DOHH2 (cell line): Measurements from ENCODE around the gene ANKRD6.

Experiments
- H3F3A ChIP-seq: fragments of 200-600 bp; sonication (generic), shearing (Covaris generic); 2 replicates; pipeline ENCODE4 v1.6.0; 2016; ENCODE audit warnings: antibody characterized with exemption, mild to moderate bottlenecking; ENCODE audit not compliant: control insufficient read depth, insufficient read depth
- H3K27ac ChIP-seq: fragments of 200-600 bp; sonication (generic); 2 replicates; pipeline ENCODE4 v1.5.1; 2014; ENCODE audit warnings: low read depth, mild to moderate bottlenecking, low read length, moderate library complexity
- H3K27me3 ChIP-seq: fragments of 200-600 bp; sonication (generic); 2 replicates; pipeline ENCODE4 v1.6.1; 2014; ENCODE audit warnings: mild to moderate bottlenecking, low read length, mixed read lengths; ENCODE audit not compliant: control insufficient read depth
- H3K36me3 ChIP-seq: fragments of 200-600 bp; sonication (generic); 2 replicates; pipeline ENCODE4 v1.6.1; 2014; ENCODE audit warnings: mild to moderate bottlenecking, low read length, moderate library complexity, mixed read lengths; ENCODE audit not compliant: control insufficient read depth
- H3K4me1 ChIP-seq: fragments of 200-600 bp; sonication (generic); 2 replicates; pipeline ENCODE4 v1.6.1; 2014; ENCODE audit warnings: mild to moderate bottlenecking, low read length, mixed read lengths; ENCODE audit not compliant: control insufficient read depth
- H3K4me2 ChIP-seq: fragments of 200-600 bp; sonication (generic); 2 replicates; pipeline ENCODE4 v1.6.0; 2014; ENCODE audit warnings: mild to moderate bottlenecking, low read length, moderate library complexity
- H3K4me3 ChIP-seq: fragments of 200-600 bp; sonication (generic); 2 replicates; pipeline ENCODE4 v1.5.1; 2014; ENCODE audit warnings: mild to moderate bottlenecking, low read length, mixed read lengths
- H3K79me2 ChIP-seq: fragments of 200-600 bp; sonication (generic); 2 replicates; pipeline ENCODE4 v1.6.1; 2014; ENCODE audit warnings: mild to moderate bottlenecking, low read length, mixed read lengths; ENCODE audit not compliant: control insufficient read depth
- H3K9me2 ChIP-seq: fragments of 200-600 bp; sonication (generic); replicated peaks from 2 replicates; pipeline ENCODE4 v1.6.1; 2014; ENCODE audit warnings: mild to moderate bottlenecking, low read length, mixed read lengths; ENCODE audit not compliant: control insufficient read depth
- H3K9me3 ChIP-seq: fragments of 200-600 bp; sonication (generic); 2 replicates; pipeline ENCODE4 v1.6.1; 2014; ENCODE audit warnings: antibody characterized with exemption, low read length, mixed read lengths; ENCODE audit not compliant: control insufficient read depth, insufficient read depth
- H4K20me1 ChIP-seq: fragments of 200-600 bp; sonication (generic); 2 replicates; pipeline ENCODE4 v1.6.0; 2014; ENCODE audit warnings: low read depth, mild to moderate bottlenecking, antibody characterized with exemption, low read length, moderate library complexity; ENCODE audit not compliant: control insufficient read depth, insufficient read depth
- CTCF ChIP-seq: fragments of 200-600 bp; sonication (generic); IDR thresholded peaks from one replicate; pipeline ENCODE4 v1.5.1; 2014; ENCODE audit warnings: antibody characterized with exemption, mild to moderate bottlenecking, low read depth, low read length; ENCODE audit not compliant: poor library complexity, severe bottlenecking
- EZH2phosphoT487 ChIP-seq: fragments of 200-600 bp; sonication (generic); IDR thresholded peaks from 2 replicates; pipeline ENCODE4 v1.6.1; 2017; ENCODE audit warnings: borderline replicate concordance, mild to moderate bottlenecking, antibody characterized with exemption, low read length, moderate library complexity, mixed read lengths

Gene ANKRD6

GRCh38 chr6:89574910-89575561 is 142.1 kb downstream of the ANKRD6 start:
- Histone ChIP-seq H3K4me3 (no peak overlapping the region), H3K27ac (no peak overlapping the region), H3K36me3 (no peaks in the 10 kb centered on the region), H3K27me3 (peaks cover 10% of the 10 kb centered on the region), H3K9me3 (no peaks in the 10 kb centered on the region), H4K20me1 (no peaks in the 10 kb centered on the region), H3K79me2 (no peaks in the 10 kb centered on the region), H3K4me1 (no peaks in the 10 kb centered on the region), H3F3A (no peaks in the 10 kb centered on the region), H3K9me2 (no peaks in the 10 kb centered on the region), H3K4me2 (no peak overlapping the region)
- no peak for TF ChIP-seq EZH2phosphoT487
- TF ChIP-seq CTCF: no peak

GRCh38 chr6:89575562-89575960 is 142.6 kb downstream of the ANKRD6 start:
- H3K4me2 ChIP-seq: no peak overlapping the region
- H3K9me3 ChIP-seq: no peaks in the 10 kb centered on the region
- H3K79me2 ChIP-seq: no peaks in the 10 kb centered on the region
- no peaks in the 10 kb centered on the region for H3K36me3 ChIP-seq
- H3K4me3 ChIP-seq: no peak overlapping the region
- no peaks in the 10 kb centered on the region for H4K20me1 ChIP-seq
- no peak overlapping the region for H3K27ac ChIP-seq
- TF ChIP-seq EZH2phosphoT487: no peak
- TF ChIP-seq CTCF: no peak
- no peaks in the 10 kb centered on the region for H3K4me1 ChIP-seq
- no peaks in the 10 kb centered on the region for H3K9me2 ChIP-seq
- H3K27me3 ChIP-seq: peaks cover 10% of the 10 kb centered on the region
- H3F3A ChIP-seq: no peaks in the 10 kb centered on the region

GRCh38 chr6:89580997-89581666 is 148.2 kb downstream of the ANKRD6 start:
- H3F3A ChIP-seq: no peaks in the 10 kb centered on the region
- H4K20me1 ChIP-seq: no peaks in the 10 kb centered on the region
- no peaks in the 10 kb centered on the region for H3K9me3 ChIP-seq
- H3K4me2 ChIP-seq: no peak overlapping the region
- no peak overlapping the region for H3K27ac ChIP-seq
- H3K4me1 ChIP-seq: no peaks in the 10 kb centered on the region
- H3K27me3 ChIP-seq: peaks cover 11% of the 10 kb centered on the region; the same call in 1 of the 2 replicates
- H3K79me2 ChIP-seq: no peaks in the 10 kb centered on the region
- no peak overlapping the region for H3K4me3 ChIP-seq
- no peaks in the 10 kb centered on the region for H3K9me2 ChIP-seq
- no peak for TF ChIP-seq EZH2phosphoT487
- TF ChIP-seq CTCF: no peak
- H3K36me3 ChIP-seq: no peaks in the 10 kb centered on the region
